Thoracic aorta (tissue), 2 donors: ENCODE results near the gene GGN. TPM values are rescaled to one million over a fixed set of nuclear protein-coding genes. Genes with fewer than 3 reads are reported as not detected.
A peak's percentile ranks its signal among the peaks of the same experiment; 100 is the strongest.
"Not testable (repeated sequence)": the region's sequence is repeated elsewhere in the genome, so short reads cannot be mapped to it uniquely, and the experiment has no call there.

Source experiments
- ATAC-seq: fragments of 150-250 bp; one replicate; pipeline ENCODE4 v1.8.0; 2017; ENCODE audit warnings: low read depth; ENCODE audit not compliant: insufficient number of reproducible peaks, low FRiP score
- DNase-seq: peaks from one replicate; pipeline ENCODE4 v3.0.0-alpha.2; 2020; ENCODE audit warnings: low spot score
- H3K27ac ChIP-seq, 2 donors: fragments of 200-600 bp; sonication (generic); 1 replicate in 1 of 2; 2 replicates in 1 of 2; pipeline ENCODE4 v1.5.1; 2016; ENCODE audit warnings: mild to moderate bottlenecking in 2 of 2, moderate library complexity in 2 of 2
- H3K27me3 ChIP-seq: fragments of 200-600 bp; sonication (generic); replicated peaks from 2 replicates; pipeline ENCODE4 v1.6.0; 2016; ENCODE audit warnings: mild to moderate bottlenecking; ENCODE audit not compliant: insufficient read depth
- H3K36me3 ChIP-seq: fragments of 200-600 bp; sonication (generic); one replicate; pipeline ENCODE4 v1.5.1; 2016
- H3K4me1 ChIP-seq, 2 donors: fragments of 200-600 bp; sonication (generic); 1 replicate in 1 of 2; 2 replicates in 1 of 2; pipeline versions ENCODE4 v1.5.1 to v1.6.0; 2016; ENCODE audit warnings: low read depth in 2 of 2, mild to moderate bottlenecking in 1 of 2; ENCODE audit not compliant: control insufficient read depth in 1 of 2
- H3K4me3 ChIP-seq: fragments of 200-600 bp; sonication (generic); 2 replicates; pipeline ENCODE4 v1.5.1; 2016; ENCODE audit warnings: mild to moderate bottlenecking
- H3K9me3 ChIP-seq: fragments of 200-600 bp; sonication (generic); 2 replicates; pipeline ENCODE4 v1.5.1; 2016
- CTCF ChIP-seq: fragments of 200-600 bp; sonication (generic); IDR thresholded peaks from one replicate; pipeline ENCODE4 v1.5.1; 2019; ENCODE audit warnings: antibody characterized with exemption
- total RNA-seq, 2 donors: library from RNA; depleted of rRNA; stranded (reverse); fragments of >200 nt; gene quantifications; one replicate each; pipeline versions ENCODE4 v1.1.0 to v1.2.3, GENCODE V29; 2016

GGN gene
- total RNA-seq, 2 donors from 2014 or later, result 1.5 to 6.0 TPM

GRCh38 chr19:38430931-38431330 is 43.1 kb upstream of the GGN start:
- Histone ChIP-seq H3K9me3 (no peaks in the 10 kb centered on the region), H3K4me3 (no peak overlapping the region), H3K27ac (no peak overlapping the region), H3K27me3 (no peaks in the 10 kb centered on the region), H3K4me1 (no peaks in the 10 kb centered on the region), H3K36me3 (no peaks in the 10 kb centered on the region)
- no peak for DNase-seq
- no peak for ATAC-seq
- TF ChIP-seq CTCF, result no peak

DNA sequence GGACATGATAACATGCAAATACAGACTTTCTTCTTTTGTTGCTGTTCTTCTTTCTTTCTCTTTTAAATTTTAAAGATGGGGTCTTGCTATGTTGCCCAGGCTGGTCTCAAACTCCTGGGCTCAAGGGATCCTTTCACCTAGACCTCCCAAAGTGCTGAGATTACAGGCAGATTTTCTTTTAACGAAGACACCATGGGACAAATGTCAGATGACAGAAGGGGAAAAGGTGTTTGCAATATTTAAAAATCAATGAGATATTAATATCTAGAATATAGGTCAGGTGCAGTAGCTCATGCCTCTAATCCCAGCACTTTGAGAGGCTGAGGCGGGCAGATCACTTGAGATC is 42.0 kb upstream of the GGN start:
- no peak for DNase-seq
- Histone ChIP-seq H3K27ac (no peak overlapping the region), H3K27me3 (no peaks in the 10 kb centered on the region), H3K9me3 (no peaks in the 10 kb centered on the region), H3K4me1 (no peaks in the 10 kb centered on the region), H3K36me3 (no peaks in the 10 kb centered on the region), H3K4me3 (no peak overlapping the region)
- no peak for ATAC-seq
- TF ChIP-seq CTCF, result no peak

DNA sequence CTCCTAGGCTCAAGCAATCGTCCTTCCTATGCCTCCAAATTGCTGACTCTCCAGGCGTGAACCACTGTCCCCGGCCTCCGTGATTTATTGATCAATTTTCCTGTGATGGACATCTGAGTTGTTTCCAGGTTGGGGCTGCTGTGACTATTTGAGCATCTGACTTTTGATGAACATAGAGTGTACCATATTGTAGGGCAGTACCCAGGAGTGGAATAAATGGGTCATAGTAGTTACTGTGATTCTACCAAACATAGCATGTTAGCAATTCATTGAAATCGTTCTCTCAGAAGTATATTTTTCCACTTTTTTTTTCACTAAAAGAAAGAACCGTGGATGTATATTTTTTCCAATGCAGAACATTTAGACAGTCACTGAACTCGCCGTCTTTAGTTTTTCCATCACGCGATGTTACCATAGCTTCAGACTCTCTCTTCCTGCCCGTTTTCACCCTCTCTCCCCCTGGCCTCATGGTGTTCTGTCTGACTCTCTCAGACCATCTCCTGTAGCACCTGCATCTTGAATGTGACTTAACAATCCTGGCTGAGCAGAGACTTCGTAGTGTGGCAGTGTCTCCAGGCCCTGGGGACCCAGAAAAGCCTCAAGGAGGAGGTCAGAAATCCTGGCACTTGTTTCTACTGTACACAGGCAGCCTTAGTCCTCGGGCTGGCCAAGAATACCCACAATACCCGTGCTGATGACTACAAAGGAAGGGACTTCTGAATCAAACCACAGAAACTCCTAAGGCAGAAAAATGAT is 41.4 kb upstream of the GGN start:
- ATAC-seq (no peak), DNase-seq (no peak)
- Histone ChIP-seq H3K27ac (no peak overlapping the region), H3K36me3 (no peaks in the 10 kb centered on the region), H3K27me3 (no peaks in the 10 kb centered on the region), H3K4me1 (no peaks in the 10 kb centered on the region), H3K4me3 (no peak overlapping the region), H3K9me3 (no peaks in the 10 kb centered on the region)
- TF ChIP-seq CTCF, result no peak

DNA sequence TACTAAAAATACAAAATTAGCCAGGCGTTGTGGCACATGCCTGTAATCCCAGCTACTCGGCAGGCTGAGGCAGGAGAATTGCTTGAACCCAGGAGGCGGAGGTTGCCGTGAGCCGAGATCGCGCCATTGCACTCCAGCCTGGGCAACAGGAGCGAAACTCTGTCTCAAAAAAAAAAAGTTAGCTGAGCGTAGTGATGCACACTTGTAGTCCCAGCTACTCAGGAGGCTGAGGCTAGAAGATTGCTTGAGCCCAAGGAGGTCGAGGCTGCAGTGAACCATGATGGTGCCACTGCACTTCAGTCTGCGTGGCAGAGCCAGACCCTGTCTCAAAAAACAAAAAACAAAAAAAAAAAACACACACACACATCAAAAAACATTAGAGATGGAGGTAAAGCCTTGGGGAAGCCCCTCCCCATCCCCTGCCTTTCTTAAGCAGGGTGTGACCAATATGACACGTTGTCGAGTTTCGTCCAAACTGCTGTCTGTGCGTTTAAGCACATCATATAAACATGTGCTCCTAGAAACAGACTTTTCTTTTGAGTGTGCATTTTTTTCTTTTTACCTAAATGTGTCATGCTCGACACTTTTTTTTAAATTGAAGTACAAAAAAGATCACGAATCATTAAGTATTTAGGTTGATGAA is 39.3 kb upstream of the GGN start:
- DNase-seq, H3K4me3 ChIP-seq, ATAC-seq, H3K27ac ChIP-seq, H3K27me3 ChIP-seq, H3K9me3 ChIP-seq, H3K36me3 ChIP-seq, H3K4me1 ChIP-seq: not testable (repeated sequence)

DNA sequence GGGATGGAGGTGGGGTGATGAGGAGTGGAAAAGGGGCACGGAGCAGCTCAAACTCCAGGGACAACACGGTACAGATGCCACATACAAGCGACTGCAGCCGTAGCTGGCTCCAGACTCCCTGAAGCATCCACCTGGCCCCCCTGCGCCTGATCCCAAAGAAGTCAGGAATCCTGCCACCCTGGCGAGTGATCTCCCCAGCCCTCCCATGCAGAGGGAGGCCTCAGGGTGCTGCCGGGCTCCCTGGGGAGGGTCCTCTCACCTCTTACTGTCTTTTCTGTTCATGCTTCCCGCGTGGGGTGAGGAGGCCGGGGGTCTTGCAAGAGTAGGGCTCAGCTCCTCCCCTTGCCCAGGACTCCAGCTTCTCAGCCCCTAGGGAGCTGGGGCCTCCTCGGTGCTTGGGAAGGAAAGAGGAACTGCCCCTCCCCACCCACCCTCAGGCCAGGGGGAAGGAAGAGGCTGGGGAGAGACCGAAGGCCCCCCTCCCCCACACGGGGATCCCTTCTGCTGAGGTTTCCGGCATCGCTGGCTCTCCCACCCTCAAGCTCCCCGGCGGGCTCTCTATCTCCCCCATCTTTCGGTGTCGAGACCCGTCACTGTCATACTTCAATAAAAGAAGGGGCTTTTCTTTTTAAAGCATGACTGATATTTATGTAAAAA is 38.1 kb upstream of the GGN start, which contains the start of gene RASGRP4:
Gene RASGRP4 (minus strand): TSS at position 410 of the 657 bp plus-strand sequence. CDS start 128 bp downstream, at position 282.
- no peak for ATAC-seq
- Histone ChIP-seq H3K4me1 (no peaks in the 10 kb centered on the region), H3K4me3 (peak within 1 kb of the TSS; percentile 56), H3K36me3 (no peaks in the 10 kb centered on the region), H3K9me3 (no peaks in the 10 kb centered on the region), H3K27ac (no peak within 1 kb of the TSS), H3K27me3 (no peaks in the 10 kb centered on the region)
- no peak for DNase-seq
- no peak for TF ChIP-seq CTCF
